ENCODE results near the gene TPSD1.
A peak's percentile ranks its signal among the peaks of the same experiment; 100 is the strongest.

DNA sequence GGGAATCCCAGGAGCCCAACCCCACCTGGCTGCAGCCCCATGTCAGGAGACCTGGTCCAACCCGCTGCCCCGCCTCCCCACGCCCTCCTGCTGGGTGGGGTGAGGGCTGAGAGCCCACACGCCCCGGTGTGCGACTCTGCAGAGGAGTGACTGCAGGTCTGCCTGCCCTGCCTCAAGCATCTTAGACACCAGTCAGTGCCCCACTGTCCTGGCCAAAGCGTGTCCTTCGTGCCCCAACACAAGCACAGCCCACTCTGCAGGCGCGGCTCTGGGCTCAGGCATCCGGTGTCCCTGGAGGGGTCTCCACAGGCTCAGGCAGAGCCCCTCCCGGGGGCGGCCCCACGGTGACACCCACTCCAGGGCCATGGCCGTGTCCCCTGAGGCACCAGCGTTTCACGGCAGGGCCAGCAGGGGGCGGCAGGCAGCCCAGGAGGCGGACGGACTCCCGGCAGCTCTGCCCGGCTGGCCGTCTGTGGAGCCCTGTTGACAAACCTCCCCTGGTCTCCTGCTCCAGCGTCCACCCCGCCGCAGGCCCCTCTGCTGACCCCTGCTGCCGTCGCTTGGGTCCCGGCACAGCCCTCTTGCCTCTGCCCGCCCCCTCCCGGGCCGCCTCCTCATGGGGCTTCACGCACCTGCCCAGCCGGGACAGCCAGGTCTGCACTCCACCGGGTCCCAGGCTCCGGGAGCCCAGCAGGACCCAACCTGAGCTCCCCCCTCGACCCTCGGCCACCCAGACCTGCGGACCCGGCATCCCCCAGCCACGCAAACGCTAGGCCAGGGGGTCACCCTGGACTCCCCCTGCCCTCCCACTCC, 45.0 kb downstream of the TPSD1 start:
- no peak for TF ChIP-seq ZC3H11A (IDR thresholded peaks at IDR 0.05; ENCODE audit: low read depth, low read length)
- TF ChIP-seq, protein P1, sequence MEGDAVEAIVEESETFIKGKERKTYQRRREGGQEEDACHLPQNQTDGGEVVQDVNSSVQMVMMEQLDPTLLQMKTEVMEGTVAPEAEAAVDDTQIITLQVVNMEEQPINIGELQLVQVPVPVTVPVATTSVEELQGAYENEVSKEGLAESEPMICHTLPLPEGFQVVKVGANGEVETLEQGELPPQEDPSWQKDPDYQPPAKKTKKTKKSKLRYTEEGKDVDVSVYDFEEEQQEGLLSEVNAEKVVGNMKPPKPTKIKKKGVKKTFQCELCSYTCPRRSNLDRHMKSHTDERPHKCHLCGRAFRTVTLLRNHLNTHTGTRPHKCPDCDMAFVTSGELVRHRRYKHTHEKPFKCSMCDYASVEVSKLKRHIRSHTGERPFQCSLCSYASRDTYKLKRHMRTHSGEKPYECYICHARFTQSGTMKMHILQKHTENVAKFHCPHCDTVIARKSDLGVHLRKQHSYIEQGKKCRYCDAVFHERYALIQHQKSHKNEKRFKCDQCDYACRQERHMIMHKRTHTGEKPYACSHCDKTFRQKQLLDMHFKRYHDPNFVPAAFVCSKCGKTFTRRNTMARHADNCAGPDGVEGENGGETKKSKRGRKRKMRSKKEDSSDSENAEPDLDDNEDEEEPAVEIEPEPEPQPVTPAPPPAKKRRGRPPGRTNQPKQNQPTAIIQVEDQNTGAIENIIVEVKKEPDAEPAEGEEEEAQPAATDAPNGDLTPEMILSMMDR (IDR thresholded peaks at IDR 0.05 in 2 of 3, conservative IDR thresholded peaks at IDR 0.05 in 1 of 3; ENCODE audit: insufficient read depth in 2 of 3, low read depth in 1 of 3, low read length in 3 of 3) = peak; percentile 84 to 92 (median 89)
- TF ChIP-seq, protein P2, sequence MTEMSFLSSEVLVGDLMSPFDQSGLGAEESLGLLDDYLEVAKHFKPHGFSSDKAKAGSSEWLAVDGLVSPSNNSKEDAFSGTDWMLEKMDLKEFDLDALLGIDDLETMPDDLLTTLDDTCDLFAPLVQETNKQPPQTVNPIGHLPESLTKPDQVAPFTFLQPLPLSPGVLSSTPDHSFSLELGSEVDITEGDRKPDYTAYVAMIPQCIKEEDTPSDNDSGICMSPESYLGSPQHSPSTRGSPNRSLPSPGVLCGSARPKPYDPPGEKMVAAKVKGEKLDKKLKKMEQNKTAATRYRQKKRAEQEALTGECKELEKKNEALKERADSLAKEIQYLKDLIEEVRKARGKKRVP (CRISPR knock-in tag; IDR thresholded peaks at IDR 0.05) = no peak
- TF ChIP-seq, protein P3, sequence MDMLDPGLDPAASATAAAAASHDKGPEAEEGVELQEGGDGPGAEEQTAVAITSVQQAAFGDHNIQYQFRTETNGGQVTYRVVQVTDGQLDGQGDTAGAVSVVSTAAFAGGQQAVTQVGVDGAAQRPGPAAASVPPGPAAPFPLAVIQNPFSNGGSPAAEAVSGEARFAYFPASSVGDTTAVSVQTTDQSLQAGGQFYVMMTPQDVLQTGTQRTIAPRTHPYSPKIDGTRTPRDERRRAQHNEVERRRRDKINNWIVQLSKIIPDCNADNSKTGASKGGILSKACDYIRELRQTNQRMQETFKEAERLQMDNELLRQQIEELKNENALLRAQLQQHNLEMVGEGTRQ (CRISPR knock-in tag; IDR thresholded peaks at IDR 0.05) = no peak
- TF ChIP-seq, protein P4, sequence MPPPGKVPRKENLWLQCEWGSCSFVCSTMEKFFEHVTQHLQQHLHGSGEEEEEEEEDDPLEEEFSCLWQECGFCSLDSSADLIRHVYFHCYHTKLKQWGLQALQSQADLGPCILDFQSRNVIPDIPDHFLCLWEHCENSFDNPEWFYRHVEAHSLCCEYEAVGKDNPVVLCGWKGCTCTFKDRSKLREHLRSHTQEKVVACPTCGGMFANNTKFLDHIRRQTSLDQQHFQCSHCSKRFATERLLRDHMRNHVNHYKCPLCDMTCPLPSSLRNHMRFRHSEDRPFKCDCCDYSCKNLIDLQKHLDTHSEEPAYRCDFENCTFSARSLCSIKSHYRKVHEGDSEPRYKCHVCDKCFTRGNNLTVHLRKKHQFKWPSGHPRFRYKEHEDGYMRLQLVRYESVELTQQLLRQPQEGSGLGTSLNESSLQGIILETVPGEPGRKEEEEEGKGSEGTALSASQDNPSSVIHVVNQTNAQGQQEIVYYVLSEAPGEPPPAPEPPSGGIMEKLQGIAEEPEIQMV (tag; conservative IDR thresholded peaks at IDR 0.05; ENCODE audit: low read depth) = no peak
- TF ChIP-seq MAFK (IDR thresholded peaks at IDR 0.05; ENCODE audit: low read length) = no peak
- no peak for TF ChIP-seq ZNF778 (CRISPR knock-in tag; IDR thresholded peaks at IDR 0.05)
- TF ChIP-seq, protein P5, sequence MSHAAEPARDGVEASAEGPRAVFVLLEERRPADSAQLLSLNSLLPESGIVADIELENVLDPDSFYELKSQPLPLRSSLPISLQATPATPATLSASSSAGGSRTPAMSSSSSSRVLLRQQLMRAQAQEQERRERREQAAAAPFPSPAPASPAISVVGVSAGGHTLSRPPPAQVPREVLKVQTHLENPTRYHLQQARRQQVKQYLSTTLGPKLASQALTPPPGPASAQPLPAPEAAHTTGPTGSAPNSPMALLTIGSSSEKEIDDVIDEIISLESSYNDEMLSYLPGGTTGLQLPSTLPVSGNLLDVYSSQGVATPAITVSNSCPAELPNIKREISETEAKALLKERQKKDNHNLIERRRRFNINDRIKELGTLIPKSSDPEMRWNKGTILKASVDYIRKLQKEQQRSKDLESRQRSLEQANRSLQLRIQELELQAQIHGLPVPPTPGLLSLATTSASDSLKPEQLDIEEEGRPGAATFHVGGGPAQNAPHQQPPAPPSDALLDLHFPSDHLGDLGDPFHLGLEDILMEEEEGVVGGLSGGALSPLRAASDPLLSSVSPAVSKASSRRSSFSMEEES (CRISPR knock-in tag; IDR thresholded peaks at IDR 0.05) = no peak
- TF ChIP-seq, protein P6, sequence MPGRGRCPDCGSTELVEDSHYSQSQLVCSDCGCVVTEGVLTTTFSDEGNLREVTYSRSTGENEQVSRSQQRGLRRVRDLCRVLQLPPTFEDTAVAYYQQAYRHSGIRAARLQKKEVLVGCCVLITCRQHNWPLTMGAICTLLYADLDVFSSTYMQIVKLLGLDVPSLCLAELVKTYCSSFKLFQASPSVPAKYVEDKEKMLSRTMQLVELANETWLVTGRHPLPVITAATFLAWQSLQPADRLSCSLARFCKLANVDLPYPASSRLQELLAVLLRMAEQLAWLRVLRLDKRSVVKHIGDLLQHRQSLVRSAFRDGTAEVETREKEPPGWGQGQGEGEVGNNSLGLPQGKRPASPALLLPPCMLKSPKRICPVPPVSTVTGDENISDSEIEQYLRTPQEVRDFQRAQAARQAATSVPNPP (IDR thresholded peaks at IDR 0.05; ENCODE audit: borderline replicate concordance, insufficient read depth, insufficient read length) = no peak
- TF ChIP-seq KHSRP (IDR thresholded peaks at IDR 0.05) = no peak
- no peak for TF ChIP-seq ZC3H8 (IDR thresholded peaks at IDR 0.05)
- TF ChIP-seq TCF7L2 (IDR thresholded peaks at IDR 0.05; ENCODE audit: low read depth, low read length) = no peak
